ENCODE results near the gene ZYG11A.

The ZYG11A gene

DNA sequence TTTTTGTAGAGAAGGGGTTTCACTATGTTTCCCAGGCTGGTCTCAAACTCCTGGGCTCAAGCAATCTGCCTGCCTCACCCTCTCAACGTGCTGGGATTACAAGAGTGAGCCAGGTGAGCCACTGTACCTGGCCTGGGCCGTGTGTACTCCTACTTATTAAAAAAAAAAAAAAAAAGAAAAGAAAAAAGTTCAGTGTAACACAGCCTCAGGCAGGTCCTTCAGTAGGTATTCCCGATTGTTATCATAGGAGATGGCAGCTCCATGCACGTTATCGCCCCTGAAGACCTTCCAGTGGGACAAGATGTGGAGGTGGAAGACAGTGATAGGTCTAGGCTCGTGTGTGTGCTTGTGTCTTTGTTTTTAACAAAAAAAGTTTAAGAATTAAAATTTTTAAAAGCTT is 75.6 kb downstream of the ZYG11A start:
- H3K27ac Mint-ChIP-seq, result no peak overlapping the region
- H3K4me3 Mint-ChIP-seq, result no peak overlapping the region
- H3K9me3 Mint-ChIP-seq, result no peaks in the 10 kb centered on the region
- H3K36me3 Mint-ChIP-seq (ENCODE audit: low read depth), result no peaks in the 10 kb centered on the region
- DNase-seq, result no peak
- no peak for ATAC-seq
- no peaks in the 10 kb centered on the region for H3K27me3 Mint-ChIP-seq
- peaks cover 19% of the 10 kb centered on the region for H3K4me1 Mint-ChIP-seq

DNA sequence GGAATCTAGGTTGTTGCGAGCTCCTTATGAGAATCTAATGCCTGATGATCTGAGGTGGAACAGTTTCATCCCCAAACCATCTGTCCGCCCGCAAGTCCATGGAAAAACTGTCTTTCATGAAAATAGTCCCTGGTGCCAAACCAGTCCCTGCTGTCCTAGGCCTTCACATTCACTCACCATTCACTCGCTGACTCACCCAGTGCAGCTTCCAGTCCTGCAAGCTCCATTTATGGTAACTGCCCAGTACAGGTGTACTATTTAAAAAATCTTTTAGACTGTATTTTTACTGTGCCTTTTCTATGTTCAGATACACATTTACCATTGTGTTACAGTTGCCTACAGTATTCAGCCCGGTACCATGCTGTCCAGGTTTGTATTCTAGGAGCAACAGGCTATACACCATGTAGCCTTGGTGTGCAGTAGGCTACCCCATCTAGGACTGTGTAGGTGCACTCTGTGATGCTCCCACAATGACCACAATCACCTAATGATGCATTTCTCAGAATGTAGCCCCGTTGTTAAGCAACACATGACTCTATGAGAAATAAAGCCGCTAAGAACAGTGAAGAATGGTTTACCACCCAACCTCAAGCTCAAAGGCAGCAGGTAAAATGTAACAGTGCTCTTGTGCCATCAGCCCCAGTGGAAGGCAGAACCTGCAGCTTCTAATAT is 76.6 kb downstream of the ZYG11A start:
- H3K4me1 Mint-ChIP-seq, result peaks cover 19% of the 10 kb centered on the region
- no peak for ATAC-seq
- H3K4me3 Mint-ChIP-seq, result no peak overlapping the region
- H3K27ac Mint-ChIP-seq, result no peak overlapping the region
- DNase-seq, result no peak
- no peaks in the 10 kb centered on the region for H3K27me3 Mint-ChIP-seq
- H3K9me3 Mint-ChIP-seq, result no peaks in the 10 kb centered on the region
- H3K36me3 Mint-ChIP-seq (ENCODE audit: low read depth), result no peaks in the 10 kb centered on the region

- no peak for ATAC-seq
- H3K27me3 Mint-ChIP-seq, result no peaks in the 10 kb centered on the region
- DNase-seq, result no peak
- H3K36me3 Mint-ChIP-seq (ENCODE audit: low read depth), result no peaks in the 10 kb centered on the region
- H3K4me3 Mint-ChIP-seq, result peak overlapping the region; percentile 25
- no peaks in the 10 kb centered on the region for H3K9me3 Mint-ChIP-seq
- no peak overlapping the region for H3K27ac Mint-ChIP-seq
- peaks cover 19% of the 10 kb centered on the region for H3K4me1 Mint-ChIP-seq
Measured at GRCh38 chr1:52919723-52920483, 77.3 kb downstream of the ZYG11A start.

- Mint-ChIP-seq H3K27ac (no peak overlapping the region), H3K4me3 (peak overlapping the region; percentile 83), H3K4me1 (peaks cover 19% of the 10 kb centered on the region), H3K36me3 (ENCODE audit: low read depth) (no peaks in the 10 kb centered on the region), H3K9me3 (no peaks in the 10 kb centered on the region), H3K27me3 (no peaks in the 10 kb centered on the region)
- DNase-seq (no peak), ATAC-seq (no peak)
Measured at GRCh38 chr1:52920791-52921291, 78.3 kb downstream of the ZYG11A start.

GRCh38 chr1:52925571-52926005 is 83.0 kb downstream of the ZYG11A start:
- ATAC-seq (no peak), DNase-seq (no peak)
- H3K9me3 Mint-ChIP-seq, result no peaks in the 10 kb centered on the region
- no peaks in the 10 kb centered on the region for H3K36me3 Mint-ChIP-seq (ENCODE audit: low read depth)
- H3K4me1 Mint-ChIP-seq, result peaks cover 23% of the 10 kb centered on the region
- H3K27me3 Mint-ChIP-seq, result peaks cover 5% of the 10 kb centered on the region
- H3K27ac Mint-ChIP-seq, result no peak overlapping the region
- no peak overlapping the region for H3K4me3 Mint-ChIP-seq

- Mint-ChIP-seq H3K27ac (no peak overlapping the region), H3K4me1 (peaks cover 17% of the 10 kb centered on the region), H3K27me3 (peaks cover 5% of the 10 kb centered on the region), H3K36me3 (ENCODE audit: low read depth) (no peaks in the 10 kb centered on the region), H3K9me3 (no peaks in the 10 kb centered on the region), H3K4me3 (peak overlapping the region; percentile 78)
- DNase-seq, result no peak
- ATAC-seq, result no peak
Measured at GRCh38 chr1:52926864-52927211, 84.3 kb downstream of the ZYG11A start.

DNA sequence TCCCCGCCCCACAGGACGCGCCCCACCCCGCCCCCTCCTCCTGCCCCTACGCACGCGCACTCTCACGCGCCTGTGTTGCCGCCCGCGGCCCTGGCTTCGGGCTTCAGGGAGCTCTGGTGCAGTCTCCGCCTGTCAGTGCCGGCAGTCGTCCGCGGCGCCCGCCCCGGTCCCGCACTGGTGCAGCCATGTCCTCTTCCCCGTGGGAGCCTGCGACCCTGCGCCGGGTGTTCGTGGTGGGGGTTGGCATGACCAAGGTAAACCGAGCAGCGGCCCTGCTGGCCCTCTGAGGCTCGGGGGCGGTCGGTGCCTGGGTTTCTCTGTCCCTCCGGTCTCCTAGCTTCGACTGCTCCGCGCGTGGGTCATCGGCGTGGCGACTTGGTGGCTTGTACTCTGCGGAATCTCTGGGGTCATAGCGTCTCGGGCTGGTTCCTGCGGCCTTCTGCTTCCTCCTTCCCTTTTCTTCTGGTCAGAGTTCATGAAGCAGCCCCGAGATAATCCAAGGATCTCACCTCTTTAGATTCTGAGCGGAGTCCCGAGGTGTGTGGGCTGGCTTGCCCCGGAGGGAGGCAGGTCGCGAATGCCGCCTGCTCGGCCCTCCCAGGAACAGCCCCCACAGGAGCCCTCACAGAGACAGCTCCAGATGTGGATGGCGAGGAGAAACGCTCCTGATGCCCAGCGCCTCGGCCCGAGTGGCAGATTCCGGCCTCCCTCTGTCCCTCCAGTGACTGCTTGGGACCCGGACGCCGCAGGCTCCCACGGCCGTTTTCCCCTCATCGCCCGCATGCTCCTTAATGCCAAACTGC is 84.9 kb downstream of the ZYG11A start, which contains the start of gene SCP2:
SCP2 (plus strand) TSS at position 65 of the 803 bp plus-strand sequence; CDS start at position 186, 121 bp downstream.
- ATAC-seq (peak; percentile 80), DNase-seq (peak; percentile 72)
- peak within 1 kb of the TSS; percentile 78 for H3K4me3 Mint-ChIP-seq
- H3K4me1 Mint-ChIP-seq, result peaks cover 15% of the 10 kb centered on the region
- H3K27me3 Mint-ChIP-seq, result peaks cover 5% of the 10 kb centered on the region
- no peaks in the 10 kb centered on the region for H3K9me3 Mint-ChIP-seq
- peak within 1 kb of the TSS; percentile 41 for H3K27ac Mint-ChIP-seq
- H3K36me3 Mint-ChIP-seq (ENCODE audit: low read depth), result no peaks in the 10 kb centered on the region

- ATAC-seq, result no peak
- H3K4me3 Mint-ChIP-seq, result peak overlapping the region; percentile 78
- H3K9me3 Mint-ChIP-seq, result no peaks in the 10 kb centered on the region
- H3K36me3 Mint-ChIP-seq (ENCODE audit: low read depth), result no peaks in the 10 kb centered on the region
- H3K27me3 Mint-ChIP-seq, result peaks cover 5% of the 10 kb centered on the region
- H3K27ac Mint-ChIP-seq, result peak overlapping the region; percentile 41
- DNase-seq, result no peak
- peaks cover 13% of the 10 kb centered on the region for H3K4me1 Mint-ChIP-seq
Measured at GRCh38 chr1:52928015-52928404, 85.5 kb downstream of the ZYG11A start.

DNA sequence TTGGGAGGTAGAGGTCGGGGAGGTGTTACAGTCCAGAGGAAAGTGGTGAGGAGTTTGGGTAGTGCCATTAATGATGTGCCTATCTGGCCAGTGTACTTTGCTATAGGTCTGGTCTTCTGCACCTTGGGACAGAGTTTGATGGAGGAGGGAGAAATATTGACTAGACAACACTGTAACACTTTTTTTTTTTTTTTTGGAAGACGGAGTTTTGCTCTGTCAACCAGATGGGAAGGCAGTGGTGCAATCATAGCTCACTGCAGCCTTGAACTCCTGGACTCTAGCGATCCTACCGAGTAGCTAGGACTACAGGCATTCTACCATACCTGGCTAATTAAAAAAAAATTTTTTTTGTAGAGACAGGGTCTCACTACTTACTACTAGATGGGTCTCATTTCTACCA is 86.5 kb downstream of the ZYG11A start:
- Mint-ChIP-seq H3K4me1 (peaks cover 13% of the 10 kb centered on the region), H3K9me3 (no peaks in the 10 kb centered on the region), H3K27ac (no peak overlapping the region), H3K27me3 (peaks cover 5% of the 10 kb centered on the region), H3K4me3 (no peak overlapping the region), H3K36me3 (ENCODE audit: low read depth) (no peaks in the 10 kb centered on the region)
- ATAC-seq (no peak), DNase-seq (no peak)

- Mint-ChIP-seq H3K9me3 (no peaks in the 10 kb centered on the region), H3K36me3 (ENCODE audit: low read depth) (peaks cover 3% of the 10 kb centered on the region), H3K27me3 (no peaks in the 10 kb centered on the region), H3K4me3 (no peak overlapping the region), H3K27ac (no peak overlapping the region), H3K4me1 (no peaks in the 10 kb centered on the region)
- ATAC-seq, result no peak
- no peak for DNase-seq
Measured at GRCh38 chr1:52937433-52938182, 95.0 kb downstream of the ZYG11A start.

DNA sequence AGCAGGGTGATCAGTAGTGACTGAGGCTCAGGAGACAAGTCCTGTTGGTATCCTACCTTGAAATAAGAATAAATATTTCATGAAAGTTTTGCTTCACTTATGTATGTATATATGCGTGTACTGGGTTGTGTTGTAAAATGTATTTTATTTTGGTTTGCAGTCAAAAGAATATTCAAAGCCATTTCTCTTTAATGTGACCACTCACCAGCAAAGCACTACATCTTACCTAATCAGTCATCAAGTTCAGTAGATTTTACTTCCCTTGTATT is 95.6 kb downstream of the ZYG11A start:
- no peak overlapping the region for H3K4me3 Mint-ChIP-seq
- no peaks in the 10 kb centered on the region for H3K27me3 Mint-ChIP-seq
- no peak for DNase-seq
- H3K4me1 Mint-ChIP-seq, result no peaks in the 10 kb centered on the region
- ATAC-seq, result no peak
- no peaks in the 10 kb centered on the region for H3K9me3 Mint-ChIP-seq
- peaks cover 3% of the 10 kb centered on the region for H3K36me3 Mint-ChIP-seq (ENCODE audit: low read depth)
- no peak overlapping the region for H3K27ac Mint-ChIP-seq

DNA sequence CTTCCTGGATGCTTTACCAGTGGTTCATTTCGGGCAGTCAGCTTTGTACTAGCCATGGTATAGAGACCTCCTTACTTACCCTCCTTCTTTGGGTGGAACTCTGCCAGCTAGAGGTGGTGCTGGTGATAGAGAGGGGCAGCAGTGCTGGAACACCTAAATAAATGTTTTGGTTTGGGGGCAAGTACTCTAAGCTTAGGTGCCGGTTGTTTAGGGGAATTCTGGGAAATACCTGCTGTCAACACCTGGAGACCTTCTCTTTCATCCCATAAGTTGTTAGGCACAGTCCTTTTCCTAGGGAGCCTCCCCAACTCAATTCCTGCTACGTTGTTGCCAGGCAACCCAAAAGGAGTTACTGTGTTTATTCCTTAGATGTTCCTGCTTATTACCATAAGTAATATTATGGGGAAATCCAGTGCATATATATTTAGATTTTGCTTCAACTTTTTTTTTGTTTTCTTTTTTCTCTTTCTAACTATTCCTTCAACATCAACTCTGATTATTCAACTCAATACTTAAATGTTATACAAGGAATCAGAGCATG is 101.4 kb downstream of the ZYG11A start:
- no peak overlapping the region for H3K27ac Mint-ChIP-seq
- no peak for ATAC-seq
- H3K36me3 Mint-ChIP-seq (ENCODE audit: low read depth), result peaks cover 7% of the 10 kb centered on the region
- DNase-seq, result no peak
- H3K4me1 Mint-ChIP-seq, result peaks cover 5% of the 10 kb centered on the region
- no peaks in the 10 kb centered on the region for H3K27me3 Mint-ChIP-seq
- no peaks in the 10 kb centered on the region for H3K9me3 Mint-ChIP-seq
- H3K4me3 Mint-ChIP-seq, result no peak overlapping the region

DNA sequence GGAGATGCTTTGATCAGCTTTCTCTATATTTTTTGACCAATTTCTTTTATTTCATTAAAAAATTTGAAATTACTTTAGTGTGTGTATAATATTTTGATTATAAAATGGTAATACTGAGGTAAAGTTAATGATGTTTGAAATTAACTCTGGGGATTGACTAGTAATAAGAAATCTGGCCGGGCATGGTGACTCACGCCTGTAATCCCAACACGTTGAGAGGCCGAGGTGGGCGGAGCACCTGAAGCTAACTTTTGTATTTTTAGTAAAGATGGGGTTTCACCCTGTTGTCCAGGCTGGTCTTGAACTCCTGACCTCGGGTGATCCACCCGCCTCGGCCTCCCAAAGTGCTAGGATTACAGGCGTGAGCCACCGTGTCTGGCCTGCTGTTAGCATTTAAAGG is 102.0 kb downstream of the ZYG11A start:
- Mint-ChIP-seq H3K27me3 (no peaks in the 10 kb centered on the region), H3K36me3 (ENCODE audit: low read depth) (peaks cover 13% of the 10 kb centered on the region), H3K4me3 (no peak overlapping the region), H3K4me1 (peaks cover 5% of the 10 kb centered on the region), H3K27ac (no peak overlapping the region), H3K9me3 (no peaks in the 10 kb centered on the region)
- DNase-seq, result no peak
- no peak for ATAC-seq
